ENCODE data around the gene SLC12A4.
"Not testable (repeated sequence)": the region's sequence is repeated elsewhere in the genome, so short reads cannot be mapped to it uniquely, and the experiment has no call there.

SLC12A4 gene

DNA sequence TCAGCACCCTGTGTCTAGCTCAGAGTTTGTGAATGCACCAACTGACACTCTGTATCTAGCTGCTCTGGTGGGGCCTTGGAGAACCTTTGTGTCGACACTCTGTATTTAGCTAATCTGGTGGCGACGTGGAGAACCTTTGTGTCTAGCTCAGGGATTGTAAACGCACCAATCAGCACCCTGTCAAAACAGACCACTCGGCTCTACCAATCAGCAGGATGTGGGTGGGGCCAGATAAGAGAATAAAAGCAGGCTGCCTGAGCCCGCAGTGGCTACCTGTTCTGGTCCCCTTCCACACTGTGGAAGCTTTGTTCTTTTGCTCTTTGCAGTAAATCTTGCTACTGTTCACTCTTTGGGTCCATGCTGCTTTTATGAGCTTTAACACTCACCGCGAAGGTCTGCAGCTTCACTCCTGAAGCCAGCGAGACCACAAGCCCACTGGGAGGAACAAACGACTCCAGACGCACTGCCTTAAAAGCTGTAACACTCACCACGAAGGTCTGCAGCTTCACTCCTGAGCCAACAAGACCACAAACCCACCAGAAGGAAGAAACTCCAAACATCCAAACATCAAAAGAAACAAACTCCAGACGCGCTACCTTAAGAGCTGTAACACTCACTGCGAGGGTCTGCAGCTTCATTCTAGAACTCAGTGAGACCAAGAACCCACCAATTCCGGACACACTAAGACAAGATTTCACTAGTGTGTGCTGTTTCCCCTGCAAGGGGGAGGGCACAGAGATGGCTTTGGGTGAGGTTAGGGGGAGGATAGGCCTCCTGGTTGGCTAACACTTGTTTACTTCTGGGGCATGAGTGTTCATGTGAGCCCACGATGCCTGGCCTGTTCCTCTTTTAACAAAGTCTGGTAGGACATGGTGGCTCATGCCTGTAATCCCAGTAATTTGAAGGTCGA, 30.6 kb upstream of the SLC12A4 start, which contains the start of gene DPEP2:
Gene DPEP2 (minus strand): TSS at position 706 of the 910 bp plus-strand sequence. CDS start 6,272 bp downstream, outside the sequence.
- H2AFZ ChIP-seq (ENCODE audit: low read length, unreplicated experiment); H3K36me3 ChIP-seq (ENCODE audit: insufficient read depth, low read length); H3K27me3 ChIP-seq (ENCODE audit: insufficient read depth, low read length); H3K79me2 ChIP-seq (ENCODE audit: control insufficient read depth, insufficient read depth, low read length, unreplicated experiment); H3K4me3 ChIP-seq (ENCODE audit: low read depth, low read length); H3K27ac ChIP-seq (ENCODE audit: low read depth, low read length): not testable (repeated sequence)
- peaks cover 21% of the 10 kb centered on the region for H3K4me1 ChIP-seq (ENCODE audit: control insufficient read depth, insufficient read depth, low read length, unreplicated experiment)

- not testable (repeated sequence) for H2AFZ ChIP-seq (ENCODE audit: low read length, unreplicated experiment); H3K36me3 ChIP-seq (ENCODE audit: insufficient read depth, low read length); H3K79me2 ChIP-seq (ENCODE audit: control insufficient read depth, insufficient read depth, low read length, unreplicated experiment); H3K27ac ChIP-seq (ENCODE audit: low read depth, low read length); H3K27me3 ChIP-seq (ENCODE audit: insufficient read depth, low read length); H3K4me3 ChIP-seq (ENCODE audit: low read depth, low read length)
- H3K4me1 ChIP-seq (ENCODE audit: control insufficient read depth, insufficient read depth, low read length, unreplicated experiment), result peaks cover 23% of the 10 kb centered on the region
Measured at GRCh38 chr16:67998231-67998778, 29.9 kb upstream of the SLC12A4 start.

DNA sequence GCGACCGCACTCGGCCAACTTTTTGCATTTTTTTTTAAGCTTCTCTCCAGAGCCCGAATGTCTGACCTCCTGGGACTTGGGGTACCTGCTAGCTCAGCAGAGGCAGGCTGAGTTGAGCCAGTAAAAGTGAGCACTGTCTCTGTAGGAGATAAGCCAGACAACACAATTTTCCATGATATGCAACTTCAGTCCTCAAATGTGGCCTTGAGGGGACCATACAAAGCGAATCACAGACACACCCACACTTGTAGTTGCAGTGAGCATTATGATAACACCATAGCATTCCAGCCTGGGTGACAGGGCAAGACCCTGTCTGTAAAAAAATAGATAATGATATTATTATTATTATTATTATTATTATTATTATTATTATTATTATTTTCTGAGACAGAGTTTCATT, 28.2 kb upstream of the SLC12A4 start:
- Histone ChIP-seq H3K27me3 (ENCODE audit: insufficient read depth, low read length) (no peaks in the 10 kb centered on the region), H3K79me2 (ENCODE audit: control insufficient read depth, insufficient read depth, low read length, unreplicated experiment) (no peaks in the 10 kb centered on the region), H3K4me1 (ENCODE audit: control insufficient read depth, insufficient read depth, low read length, unreplicated experiment) (peaks cover 18% of the 10 kb centered on the region), H3K36me3 (ENCODE audit: insufficient read depth, low read length) (no peaks in the 10 kb centered on the region), H3K27ac (ENCODE audit: low read depth, low read length) (no peak overlapping the region), H2AFZ (ENCODE audit: low read length, unreplicated experiment) (no peak overlapping the region), H3K4me3 (ENCODE audit: low read depth, low read length) (no peak overlapping the region)

GRCh38 chr16:67995423-67995822, 27.0 kb upstream of the SLC12A4 start:
- H3K27ac ChIP-seq (ENCODE audit: low read depth, low read length), result no peak overlapping the region
- no peaks in the 10 kb centered on the region for H3K36me3 ChIP-seq (ENCODE audit: insufficient read depth, low read length)
- no peaks in the 10 kb centered on the region for H3K27me3 ChIP-seq (ENCODE audit: insufficient read depth, low read length)
- H3K4me3 ChIP-seq (ENCODE audit: low read depth, low read length), result no peak overlapping the region
- H2AFZ ChIP-seq (ENCODE audit: low read length, unreplicated experiment), result no peak overlapping the region
- no peaks in the 10 kb centered on the region for H3K79me2 ChIP-seq (ENCODE audit: control insufficient read depth, insufficient read depth, low read length, unreplicated experiment)
- H3K4me1 ChIP-seq (ENCODE audit: control insufficient read depth, insufficient read depth, low read length, unreplicated experiment), result peaks cover 16% of the 10 kb centered on the region

DNA sequence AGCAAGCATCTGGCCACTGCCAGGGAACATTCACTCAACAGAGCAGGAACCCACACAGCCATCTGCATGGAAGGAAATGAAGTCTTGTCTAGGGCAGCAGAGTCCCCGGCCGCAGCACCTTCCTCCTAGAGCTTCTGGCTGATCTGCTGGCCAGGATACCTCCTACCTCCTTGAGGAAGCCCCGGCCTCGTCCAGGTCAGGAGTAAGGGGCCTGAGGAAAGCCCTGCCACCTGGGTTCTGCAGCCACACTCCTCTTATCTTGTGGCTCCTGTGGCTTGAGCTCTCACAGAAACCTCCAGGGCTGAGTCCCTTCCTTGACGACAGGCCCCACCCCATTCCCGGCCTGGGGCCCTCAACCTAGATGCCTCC, 25.6 kb upstream of the SLC12A4 start:
- H3K79me2 ChIP-seq (ENCODE audit: control insufficient read depth, insufficient read depth, low read length, unreplicated experiment); H3K4me3 ChIP-seq (ENCODE audit: low read depth, low read length); H3K27ac ChIP-seq (ENCODE audit: low read depth, low read length); H3K36me3 ChIP-seq (ENCODE audit: insufficient read depth, low read length); H2AFZ ChIP-seq (ENCODE audit: low read length, unreplicated experiment); H3K27me3 ChIP-seq (ENCODE audit: insufficient read depth, low read length): not testable (repeated sequence)
- peaks cover 12% of the 10 kb centered on the region for H3K4me1 ChIP-seq (ENCODE audit: control insufficient read depth, insufficient read depth, low read length, unreplicated experiment)

- no peaks in the 10 kb centered on the region for H3K27me3 ChIP-seq (ENCODE audit: insufficient read depth, low read length)
- H3K79me2 ChIP-seq (ENCODE audit: control insufficient read depth, insufficient read depth, low read length, unreplicated experiment), result no peaks in the 10 kb centered on the region
- no peak overlapping the region for H3K27ac ChIP-seq (ENCODE audit: low read depth, low read length)
- H2AFZ ChIP-seq (ENCODE audit: low read length, unreplicated experiment), result peak overlapping the region; percentile 96
- H3K4me1 ChIP-seq (ENCODE audit: control insufficient read depth, insufficient read depth, low read length, unreplicated experiment), result peaks cover 12% of the 10 kb centered on the region
- peak overlapping the region; percentile 58; the same call in 1 of the 2 replicates for H3K4me3 ChIP-seq (ENCODE audit: low read depth, low read length)
- H3K36me3 ChIP-seq (ENCODE audit: insufficient read depth, low read length), result no peaks in the 10 kb centered on the region
Measured at GRCh38 chr16:67993207-67994039, 25.0 kb upstream of the SLC12A4 start.

- H3K36me3 ChIP-seq (ENCODE audit: insufficient read depth, low read length), result no peaks in the 10 kb centered on the region
- H3K4me1 ChIP-seq (ENCODE audit: control insufficient read depth, insufficient read depth, low read length, unreplicated experiment), result peaks cover 12% of the 10 kb centered on the region
- no peak overlapping the region for H3K27ac ChIP-seq (ENCODE audit: low read depth, low read length)
- H2AFZ ChIP-seq (ENCODE audit: low read length, unreplicated experiment), result no peak overlapping the region
- no peak overlapping the region for H3K4me3 ChIP-seq (ENCODE audit: low read depth, low read length)
- H3K27me3 ChIP-seq (ENCODE audit: insufficient read depth, low read length), result no peaks in the 10 kb centered on the region
- no peaks in the 10 kb centered on the region for H3K79me2 ChIP-seq (ENCODE audit: control insufficient read depth, insufficient read depth, low read length, unreplicated experiment)
Measured at GRCh38 chr16:67992661-67993206, 24.3 kb upstream of the SLC12A4 start.

DNA sequence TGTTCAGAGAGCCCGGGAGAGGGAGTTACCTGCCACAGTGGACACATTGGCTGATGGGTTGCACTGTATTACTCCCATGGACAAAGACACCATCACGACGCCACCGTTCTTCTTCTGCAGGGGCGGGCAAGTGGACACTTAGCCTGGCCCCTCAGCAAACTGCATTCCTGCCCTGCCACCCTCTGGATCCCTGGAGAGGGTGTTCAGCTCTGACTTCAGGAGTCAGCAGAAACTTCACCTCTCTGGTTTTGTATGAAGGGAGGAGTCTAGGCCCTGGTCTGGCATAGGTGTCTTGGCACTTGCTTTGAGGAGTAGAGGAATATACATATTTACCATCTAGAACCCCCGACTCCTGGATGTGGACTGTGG, 21.6 kb upstream of the SLC12A4 start:
- Histone ChIP-seq H3K4me3 (ENCODE audit: low read depth, low read length) (no peak overlapping the region), H3K27me3 (ENCODE audit: insufficient read depth, low read length) (no peaks in the 10 kb centered on the region), H3K27ac (ENCODE audit: low read depth, low read length) (no peak overlapping the region), H3K4me1 (ENCODE audit: control insufficient read depth, insufficient read depth, low read length, unreplicated experiment) (peaks cover 8% of the 10 kb centered on the region), H2AFZ (ENCODE audit: low read length, unreplicated experiment) (no peak overlapping the region), H3K36me3 (ENCODE audit: insufficient read depth, low read length) (no peaks in the 10 kb centered on the region), H3K79me2 (ENCODE audit: control insufficient read depth, insufficient read depth, low read length, unreplicated experiment) (no peaks in the 10 kb centered on the region)

DNA sequence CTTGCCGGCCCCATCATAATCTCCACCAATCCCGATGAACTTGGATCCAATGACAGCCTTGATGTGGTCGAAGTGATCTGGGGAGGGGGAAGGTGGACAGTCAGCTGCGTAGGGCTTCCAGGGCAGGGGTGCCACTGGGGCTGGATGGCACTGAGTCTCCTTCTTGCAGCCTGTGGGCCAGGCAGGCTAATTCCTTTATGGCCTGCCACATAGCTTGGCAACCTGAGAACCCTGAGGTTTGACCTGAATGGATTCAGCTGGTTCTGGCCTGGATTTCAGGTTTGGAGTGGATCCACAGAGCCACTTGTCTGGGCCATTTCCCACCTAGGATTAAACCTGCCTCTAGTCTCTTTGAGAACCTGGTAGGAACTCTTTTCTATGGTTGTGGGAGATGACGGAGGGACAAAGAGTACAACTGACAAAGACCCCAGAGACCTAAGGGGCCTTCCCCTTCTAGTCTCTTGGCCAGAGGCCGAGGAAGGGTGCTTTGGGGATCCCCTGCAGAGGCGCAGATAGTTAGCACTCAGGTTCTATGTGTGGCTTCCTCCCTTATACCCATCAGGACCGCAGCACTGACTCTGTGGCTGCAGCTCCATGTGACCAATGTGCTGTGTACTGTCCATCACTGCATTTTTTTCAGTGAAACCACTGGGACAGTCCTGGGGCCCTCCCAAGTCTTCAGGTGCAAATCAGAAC, 21.0 kb upstream of the SLC12A4 start:
- Histone ChIP-seq H3K4me3 (ENCODE audit: low read depth, low read length) (no peak overlapping the region), H2AFZ (ENCODE audit: low read length, unreplicated experiment) (no peak overlapping the region), H3K27me3 (ENCODE audit: insufficient read depth, low read length) (no peaks in the 10 kb centered on the region), H3K4me1 (ENCODE audit: control insufficient read depth, insufficient read depth, low read length, unreplicated experiment) (peaks cover 8% of the 10 kb centered on the region), H3K36me3 (ENCODE audit: insufficient read depth, low read length) (no peaks in the 10 kb centered on the region), H3K27ac (ENCODE audit: low read depth, low read length) (no peak overlapping the region), H3K79me2 (ENCODE audit: control insufficient read depth, insufficient read depth, low read length, unreplicated experiment) (no peaks in the 10 kb centered on the region)

DNA sequence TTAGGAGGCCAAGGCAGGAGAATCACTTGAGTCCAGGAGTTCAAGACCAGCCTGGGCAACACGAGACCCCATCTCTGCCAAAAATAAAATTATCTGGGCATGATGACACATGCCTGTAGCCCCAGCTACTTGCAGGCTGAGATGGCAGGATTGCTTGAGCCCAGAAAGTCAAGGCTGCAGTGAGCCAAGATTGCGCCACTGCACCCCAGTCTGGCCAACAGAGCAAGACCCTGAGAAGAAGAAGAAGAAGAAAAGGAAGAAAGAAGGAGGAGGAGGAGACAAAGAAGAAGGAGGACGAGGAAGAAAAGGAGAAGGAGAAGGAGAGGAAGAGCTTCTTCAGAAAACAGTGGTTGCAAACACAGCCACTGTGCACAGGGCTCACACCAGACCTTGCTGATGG, 20.2 kb upstream of the SLC12A4 start:
- H3K4me1 ChIP-seq (ENCODE audit: control insufficient read depth, insufficient read depth, low read length, unreplicated experiment), result peaks cover 7% of the 10 kb centered on the region
- no peaks in the 10 kb centered on the region for H3K79me2 ChIP-seq (ENCODE audit: control insufficient read depth, insufficient read depth, low read length, unreplicated experiment)
- H2AFZ ChIP-seq (ENCODE audit: low read length, unreplicated experiment), result no peak overlapping the region
- no peaks in the 10 kb centered on the region for H3K36me3 ChIP-seq (ENCODE audit: insufficient read depth, low read length)
- no peak overlapping the region for H3K4me3 ChIP-seq (ENCODE audit: low read depth, low read length)
- H3K27ac ChIP-seq (ENCODE audit: low read depth, low read length), result no peak overlapping the region
- H3K27me3 ChIP-seq (ENCODE audit: insufficient read depth, low read length), result no peaks in the 10 kb centered on the region
